ENCODE results near the gene SPAG17.

Gene SPAG17

GRCh38 chr1:118160806-118161205 lies 24.2 kb downstream of the SPAG17 start:
- no peak for DNase-seq (ENCODE audit: low read depth in 2 of 2)

- DNase-seq (ENCODE audit: low read depth in 2 of 2), result no peak
Observed at GRCh38 chr1:118159569-118159968, 25.5 kb downstream of the SPAG17 start.

DNA sequence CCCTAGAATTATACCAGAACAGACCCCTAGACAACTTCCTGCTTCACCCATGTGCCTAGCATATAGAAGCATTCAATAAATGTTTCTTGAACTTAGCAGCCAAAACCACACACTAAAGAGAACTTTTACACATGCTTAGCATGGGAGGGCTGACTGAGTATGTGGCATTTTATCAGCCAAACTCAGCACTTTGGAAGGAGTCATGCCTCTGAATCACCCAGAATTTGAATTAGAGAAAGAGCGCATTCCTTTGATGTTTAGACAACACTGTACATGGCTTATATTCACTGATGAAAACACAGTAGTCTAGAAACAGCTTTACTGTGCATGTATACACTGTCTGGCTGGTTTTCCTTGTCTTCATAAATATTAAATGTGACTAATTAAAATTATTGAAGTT lies 26.1 kb downstream of the SPAG17 start:
- no peak for DNase-seq (ENCODE audit: low read depth in 2 of 2)

- DNase-seq (ENCODE audit: low read depth in 2 of 2), result no peak
Observed at GRCh38 chr1:118157506-118157905, 27.5 kb downstream of the SPAG17 start.

DNA sequence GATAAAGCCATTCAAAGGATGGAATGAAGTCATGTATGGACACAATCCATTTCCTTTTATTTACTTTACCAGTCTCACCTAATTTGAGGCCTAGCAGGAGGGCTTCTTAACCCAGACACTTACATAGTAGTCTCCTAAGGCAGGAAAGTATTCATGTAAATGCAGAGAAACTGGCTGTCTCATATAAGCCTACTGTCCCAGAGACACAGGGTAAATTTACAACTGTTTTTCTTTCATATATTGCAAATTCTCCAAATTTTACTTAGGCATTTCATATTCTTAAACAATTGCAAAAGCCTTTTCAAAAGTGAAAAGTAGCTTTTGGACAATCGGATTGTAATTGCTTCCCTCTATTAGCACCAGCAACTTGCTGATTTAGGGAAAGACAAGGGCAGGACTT lies 29.9 kb downstream of the SPAG17 start:
- DNase-seq (ENCODE audit: low read depth in 2 of 2), result no peak

DNA sequence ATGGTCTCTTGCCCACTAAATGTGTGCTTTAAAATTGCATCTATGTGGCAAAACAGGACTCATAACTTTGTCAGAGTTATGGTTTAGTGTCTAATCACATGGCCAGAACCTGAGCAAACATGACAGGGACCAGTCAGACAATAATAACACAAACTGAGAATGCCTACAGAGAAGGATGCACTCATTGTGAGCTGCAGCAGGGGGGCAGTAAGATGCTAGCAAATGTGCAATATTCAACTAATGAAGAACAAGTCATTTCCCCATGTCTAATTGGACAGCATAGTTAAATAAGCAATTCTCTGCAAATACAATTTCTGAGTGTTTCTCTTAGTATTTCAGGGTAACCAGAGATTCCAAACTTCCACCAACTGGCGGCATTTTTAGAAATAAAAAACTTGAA lies 30.8 kb downstream of the SPAG17 start:
- DNase-seq (ENCODE audit: low read depth in 2 of 2), result no peak

GRCh38 chr1:118151312-118151937 lies 33.6 kb downstream of the SPAG17 start:
- DNase-seq (ENCODE audit: low read depth in 2 of 2), result peak in 1 of 2 donors; percentile 15

GRCh38 chr1:118149799-118150198 lies 35.2 kb downstream of the SPAG17 start:
- DNase-seq (ENCODE audit: low read depth in 2 of 2), result no peak

- DNase-seq (ENCODE audit: low read depth in 2 of 2), result no peak
Observed at GRCh38 chr1:118148034-118148433, 37.0 kb downstream of the SPAG17 start.

DNA sequence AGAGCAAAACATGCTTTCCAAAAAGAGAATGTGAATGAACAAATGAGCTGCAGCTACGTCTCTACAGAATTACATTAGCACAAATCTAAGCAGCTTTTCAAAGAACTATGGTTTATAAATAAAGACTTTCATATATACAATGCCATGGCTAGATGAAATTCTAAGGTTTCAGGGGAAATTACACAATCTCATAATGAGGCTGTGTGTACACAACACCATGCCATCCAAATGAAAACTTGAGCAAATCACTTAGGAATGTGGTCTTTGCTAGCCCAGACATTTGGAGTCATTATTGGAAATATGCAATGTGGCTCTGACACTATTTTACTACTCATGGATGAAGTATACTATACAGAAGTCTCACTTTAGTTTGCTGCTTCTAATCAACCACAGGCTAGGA lies 37.5 kb downstream of the SPAG17 start:
- DNase-seq (ENCODE audit: low read depth in 2 of 2), result no peak

DNA sequence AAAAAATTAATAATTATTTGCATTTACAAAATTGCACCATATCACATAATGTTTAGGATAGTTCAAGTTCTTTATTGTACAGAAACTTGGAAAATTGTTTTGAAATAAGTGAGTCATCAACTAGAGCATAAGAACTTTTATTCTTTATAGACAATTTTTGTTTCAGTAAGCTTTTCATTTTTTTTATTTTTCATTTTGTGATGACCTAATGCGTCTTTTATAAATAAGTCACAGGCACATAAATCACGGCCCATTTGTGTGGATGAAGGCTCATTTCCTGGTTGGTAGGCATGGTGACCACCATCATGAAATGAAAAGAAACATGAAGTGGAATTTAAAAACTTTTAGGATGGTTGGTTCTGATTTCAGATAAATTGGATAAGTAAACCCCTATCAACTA lies 39.3 kb downstream of the SPAG17 start:
- DNase-seq (ENCODE audit: low read depth in 2 of 2), result no peak

- DNase-seq (ENCODE audit: low read depth in 2 of 2), result no peak
Observed at GRCh38 chr1:118144684-118145083, 40.3 kb downstream of the SPAG17 start.

- DNase-seq (ENCODE audit: low read depth in 2 of 2), result no peak
Observed at GRCh38 chr1:118143831-118144230, 41.2 kb downstream of the SPAG17 start.

DNA sequence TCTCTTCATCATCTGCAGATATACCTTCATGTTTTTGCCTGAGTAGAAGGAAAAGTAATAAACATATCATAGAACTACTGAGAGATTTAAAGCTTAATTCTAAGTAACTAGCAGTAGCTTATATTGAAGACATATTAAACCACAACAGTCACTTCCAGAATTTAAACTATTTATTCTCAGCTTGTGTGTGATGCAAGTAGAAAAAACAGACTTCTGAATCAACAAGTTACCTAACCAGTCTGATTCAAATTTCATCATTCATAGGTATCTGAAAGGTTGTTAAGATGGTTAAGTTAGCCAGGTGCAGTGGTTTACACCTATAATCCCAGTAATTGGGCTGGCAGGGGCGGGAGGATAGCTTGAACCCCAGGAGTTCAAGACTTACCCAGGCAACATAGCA lies 41.9 kb downstream of the SPAG17 start:
- DNase-seq (ENCODE audit: low read depth in 2 of 2), result no peak

DNA sequence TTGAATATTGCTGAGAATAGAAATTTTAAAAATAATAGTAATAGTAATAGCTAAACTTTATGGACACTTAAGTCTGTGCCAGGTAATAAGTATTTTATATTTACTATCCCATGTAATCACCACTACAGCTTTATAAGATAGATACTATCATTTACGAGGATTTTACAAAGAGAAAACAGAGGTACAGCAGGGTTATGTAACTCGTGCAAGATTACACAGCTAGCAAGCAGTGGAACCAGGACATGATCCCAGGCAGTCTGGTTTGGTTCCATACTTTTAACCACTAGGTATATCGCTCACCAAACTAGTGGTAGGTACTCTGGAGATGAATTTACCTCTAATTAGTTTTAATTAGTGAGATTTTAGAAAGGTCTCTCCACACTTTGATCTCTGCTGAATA lies 42.5 kb downstream of the SPAG17 start:
- no peak for DNase-seq (ENCODE audit: low read depth in 2 of 2)

GRCh38 chr1:118137900-118138299 lies 47.1 kb downstream of the SPAG17 start:
- no peak for DNase-seq (ENCODE audit: low read depth in 2 of 2)

GRCh38 chr1:118136187-118136941 lies 48.7 kb downstream of the SPAG17 start:
- DNase-seq (ENCODE audit: low read depth in 2 of 2), result peak in 1 of 2 donors; percentile 19

- DNase-seq (ENCODE audit: low read depth in 2 of 2), result no peak
Observed at GRCh38 chr1:118132000-118132399, 53.0 kb downstream of the SPAG17 start.

- no peak for DNase-seq (ENCODE audit: low read depth in 2 of 2)
Observed at GRCh38 chr1:118128761-118129160, 56.3 kb downstream of the SPAG17 start.

- no peak for DNase-seq (ENCODE audit: low read depth in 2 of 2)
Observed at GRCh38 chr1:118124064-118124463, 61.0 kb downstream of the SPAG17 start.

DNA sequence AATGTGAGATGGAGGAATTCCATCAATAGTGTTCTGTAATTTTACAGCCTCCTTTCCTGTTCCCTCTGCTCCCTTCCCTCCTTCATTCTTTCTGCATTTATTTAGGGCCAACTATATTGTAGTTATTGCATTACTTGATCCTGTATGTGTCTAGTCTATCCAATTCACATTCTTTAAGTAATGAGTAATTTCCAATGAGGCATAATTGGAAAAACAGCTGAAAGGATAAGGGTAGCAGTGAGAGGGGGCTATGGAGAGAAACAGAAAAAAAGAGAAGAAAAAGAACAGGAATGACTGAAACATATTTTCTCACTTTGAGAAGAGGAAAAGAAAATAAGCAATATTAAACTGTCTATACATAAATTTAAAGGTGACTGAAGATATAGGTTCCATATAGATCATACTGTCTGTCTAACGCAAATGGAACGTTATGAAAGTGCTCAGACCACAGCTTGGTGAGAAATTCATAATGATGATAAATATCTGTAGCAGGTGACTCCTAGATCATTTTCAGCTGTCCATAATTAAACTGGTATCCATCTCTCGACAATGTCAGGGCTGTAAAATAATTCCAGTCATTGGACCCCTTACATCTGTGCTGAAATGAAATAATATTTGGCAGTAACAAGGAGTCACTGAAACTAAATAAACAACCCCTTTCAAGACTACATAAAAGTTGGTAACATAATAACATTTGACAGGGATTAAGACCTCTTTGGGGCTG lies 61.8 kb downstream of the SPAG17 start:
- no peak for DNase-seq (ENCODE audit: low read depth in 2 of 2)

DNA sequence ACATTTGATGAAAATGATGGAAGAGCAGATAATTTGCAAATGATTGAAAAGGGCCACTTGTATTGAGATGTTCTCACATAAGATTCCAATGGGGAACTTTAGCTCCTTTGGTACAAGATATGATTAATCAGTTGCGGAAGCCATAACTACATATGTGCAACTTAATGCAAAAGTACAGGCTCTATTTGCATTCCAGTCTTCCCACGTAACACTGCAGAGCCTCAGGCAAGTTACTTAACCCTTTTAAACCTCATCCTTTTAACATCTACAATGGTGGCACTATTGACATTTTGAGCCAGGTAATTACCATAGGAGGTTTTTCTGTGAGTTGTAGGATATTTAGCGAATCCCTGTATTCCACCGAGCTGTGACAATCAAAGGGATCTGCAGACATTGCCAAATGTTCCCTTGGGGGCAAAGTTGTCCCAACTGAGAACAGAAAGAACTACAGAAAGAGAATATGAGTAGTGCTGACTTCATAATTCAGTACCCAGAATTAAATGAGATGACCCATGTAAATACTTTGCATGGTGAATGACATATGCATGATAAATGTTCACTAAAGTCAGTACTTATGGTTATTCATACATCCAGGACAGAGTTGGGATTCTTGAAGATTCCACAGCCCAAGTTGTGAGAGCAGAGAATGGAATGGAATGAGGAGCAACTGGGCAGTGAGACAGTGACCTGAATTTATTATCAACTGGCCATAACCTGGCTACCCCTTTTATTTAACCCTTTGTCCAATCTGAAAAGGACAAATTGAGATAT lies 62.6 kb downstream of the SPAG17 start:
- DNase-seq (ENCODE audit: low read depth in 2 of 2), result no peak
